K562 (cell line): Measurements from ENCODE around the gene GNG7. TPM values are rescaled to one million over a fixed set of nuclear protein-coding genes. Genes with fewer than 3 reads are reported as not detected.

Experiments used
- polyA plus RNA-seq, 8 experiments: library from polyadenylated mRNA; depleted of rRNA in 4 of 8; stranded (reverse) in 5 of 8; unstranded in 3 of 8; fragments of >200 nt; fragmentation: Nextera tagmentation in 2 of 8; fragmentation: Illumina TruSeq in 1 of 8; extraction: Ambion mirVana in 2 of 8; extraction: Trizol in 1 of 8; gene quantifications; 2 replicates each; pipeline versions ENCODE4 v1.2.1 to v1.2.3, GENCODE V29; 2011 to 2014; ENCODE audit warnings: inconsistent platforms in 1 of 8, missing spikeins in 1 of 8
- total RNA-seq, 7 experiments: library from RNA; depleted of rRNA in 6 of 7; stranded (reverse); fragments of >200 nt in 6 of 7; fragmentation: Illumina TruSeq in 2 of 7; extraction: Trizol in 2 of 7; gene quantifications; 2 replicates each; pipeline versions ENCODE4 v1.2.1 to v1.2.3, GENCODE V29; 2011 to 2021; ENCODE audit warnings: low replicate concordance in 1 of 7
- TF ChIP-seq, protein P1 (sequence below), 2 experiments: fragments of 450-650 bp; IDR thresholded peaks; 2 replicates each; pipeline ENCODE4 v1.6.1; 2016; ENCODE audit warnings: mild to moderate bottlenecking in 2 of 2, borderline replicate concordance in 1 of 2, low read depth in 1 of 2, moderate library complexity in 1 of 2

The GNG7 gene
- total and polyA plus RNA-seq, 9 of the 15 experiments (the other 6 are each of a cell fraction or from before 2014, with no cell fraction given) = 0.01 to 0.20 (median 0.06) TPM; not detected in 1

DNA sequence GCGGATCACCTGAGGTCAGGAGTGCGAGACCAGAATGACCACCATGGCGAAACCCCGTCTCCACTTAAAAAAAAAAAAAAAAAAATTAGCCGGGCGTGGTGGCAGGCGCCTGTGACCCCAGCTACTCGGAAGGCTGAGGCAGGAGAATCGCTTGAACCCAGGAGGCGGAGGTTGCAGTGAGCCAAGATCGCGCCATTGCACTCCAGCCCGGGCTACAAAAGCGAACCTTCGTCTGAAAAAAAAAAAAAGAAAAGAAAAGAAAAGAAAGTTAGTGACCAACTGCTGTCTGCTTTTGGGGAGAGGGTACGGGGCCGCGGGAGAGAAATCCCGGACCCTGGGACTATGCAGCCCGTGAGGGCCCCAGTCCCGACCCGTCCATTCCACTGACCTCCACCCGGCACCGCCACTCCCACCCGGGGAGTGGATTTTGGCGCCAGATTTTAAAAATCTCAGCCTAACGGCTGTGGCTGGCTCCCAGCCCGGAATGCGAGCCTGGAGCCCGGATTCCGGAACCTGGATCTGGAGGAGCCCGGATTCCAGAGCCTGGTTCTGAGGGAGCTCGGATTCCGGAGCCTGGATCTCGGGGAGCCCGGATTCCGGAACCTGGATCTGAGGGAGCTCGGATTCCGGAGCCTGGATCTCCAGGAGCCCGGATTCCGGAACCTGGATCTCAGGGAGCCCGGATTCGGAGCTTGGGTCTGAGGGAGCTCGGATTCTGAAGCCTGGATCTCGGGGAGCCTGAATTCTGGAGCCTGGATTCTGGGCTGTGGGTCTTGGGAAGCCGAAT lies 239.7 kb downstream of the GNG7 start (continued):
- TF ChIP-seq, protein P1, sequence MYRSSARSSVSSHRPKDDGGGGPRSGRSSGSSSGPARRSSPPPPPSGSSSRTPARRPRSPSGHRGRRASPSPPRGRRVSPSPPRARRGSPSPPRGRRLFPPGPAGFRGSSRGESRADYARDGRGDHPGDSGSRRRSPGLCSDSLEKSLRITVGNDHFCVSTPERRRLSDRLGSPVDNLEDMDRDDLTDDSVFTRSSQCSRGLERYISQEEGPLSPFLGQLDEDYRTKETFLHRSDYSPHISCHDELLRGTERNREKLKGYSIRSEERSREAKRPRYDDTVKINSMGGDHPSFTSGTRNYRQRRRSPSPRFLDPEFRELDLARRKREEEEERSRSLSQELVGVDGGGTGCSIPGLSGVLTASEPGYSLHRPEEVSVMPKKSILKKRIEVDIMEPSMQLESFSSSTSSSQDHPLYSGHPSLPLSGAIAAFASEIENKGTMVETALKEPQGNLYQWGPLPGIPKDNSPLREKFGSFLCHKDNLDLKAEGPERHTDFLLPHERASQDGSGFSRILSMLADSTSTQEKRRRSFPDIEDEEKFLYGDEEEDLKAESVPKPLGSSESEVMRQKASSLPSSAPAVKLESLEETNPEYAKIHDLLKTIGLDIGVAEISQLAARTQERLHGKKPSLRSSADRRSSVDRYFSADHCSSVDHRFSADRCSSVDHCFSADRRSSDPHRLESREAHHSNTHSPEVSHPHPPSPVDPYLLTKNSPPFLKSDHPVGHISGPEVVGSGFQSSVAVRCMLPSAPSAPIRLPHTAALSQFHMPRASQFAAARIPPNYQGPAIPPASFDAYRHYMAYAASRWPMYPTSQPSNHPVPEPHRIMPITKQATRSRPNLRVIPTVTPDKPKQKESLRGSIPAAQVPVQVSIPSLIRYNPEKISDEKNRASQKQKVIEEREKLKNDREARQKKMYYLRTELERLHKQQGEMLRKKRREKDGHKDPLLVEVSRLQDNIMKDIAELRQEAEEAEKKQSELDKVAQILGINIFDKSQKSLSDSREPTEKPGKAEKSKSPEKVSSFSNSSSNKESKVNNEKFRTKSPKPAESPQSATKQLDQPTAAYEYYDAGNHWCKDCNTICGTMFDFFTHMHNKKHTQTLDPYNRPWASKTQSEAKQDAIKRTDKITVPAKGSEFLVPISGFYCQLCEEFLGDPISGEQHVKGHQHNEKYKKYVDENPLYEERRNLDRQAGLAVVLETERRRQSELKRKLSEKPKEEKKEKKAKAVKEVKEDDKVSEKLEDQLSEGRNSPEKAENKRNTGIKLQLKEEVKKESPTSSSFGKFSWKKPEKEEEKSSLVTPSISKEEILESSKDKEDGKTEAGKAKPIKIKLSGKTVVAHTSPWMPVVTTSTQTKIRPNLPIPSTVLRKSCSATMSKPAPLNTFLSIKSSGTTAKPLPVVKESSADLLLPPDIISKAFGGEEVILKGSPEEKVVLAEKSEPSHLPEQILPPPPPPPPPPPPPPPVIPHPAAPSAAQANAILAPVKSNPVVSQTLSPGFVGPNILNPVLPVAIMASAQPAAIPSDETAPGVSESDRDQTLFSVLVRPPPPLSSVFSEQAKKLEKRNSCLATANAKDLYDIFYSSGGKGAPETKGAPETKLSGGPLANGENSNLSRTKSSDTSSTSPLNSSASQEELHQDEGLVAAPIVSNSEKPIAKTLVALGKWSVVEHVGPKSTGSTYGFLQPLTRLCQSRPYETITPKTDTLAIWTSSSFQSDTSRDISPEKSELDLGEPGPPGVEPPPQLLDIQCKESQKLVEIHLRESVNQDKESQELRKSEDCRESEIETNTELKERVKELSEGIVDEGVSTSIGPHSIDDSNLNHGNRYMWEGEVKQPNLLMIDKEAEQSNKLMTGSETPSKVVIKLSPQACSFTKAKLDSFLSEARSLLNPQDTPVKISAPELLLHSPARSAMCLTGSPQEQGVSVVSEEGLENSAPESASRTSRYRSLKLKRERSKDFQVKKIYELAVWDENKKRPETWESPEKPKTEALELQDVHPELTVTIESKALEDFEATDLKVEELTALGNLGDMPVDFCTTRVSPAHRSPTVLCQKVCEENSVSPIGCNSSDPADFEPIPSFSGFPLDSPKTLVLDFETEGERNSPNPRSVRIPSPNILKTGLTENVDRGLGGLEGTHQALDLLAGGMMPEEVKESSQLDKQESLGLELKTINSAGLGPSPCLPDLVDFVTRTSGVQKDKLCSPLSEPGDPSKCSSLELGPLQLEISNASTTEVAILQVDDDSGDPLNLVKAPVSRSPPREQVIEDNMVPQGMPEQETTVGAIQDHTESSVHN (IDR thresholded peaks at IDR 0.05; ENCODE audit: borderline replicate concordance in 1 of 2, low read depth in 1 of 2) = no peak
- TF ChIP-seq, all 486 proteins: peak for 5
